Right lobe of liver (tissue), 6 donors: ENCODE measurements around the gene MKKS. TPM values are rescaled to one million over a fixed set of nuclear protein-coding genes. Genes with fewer than 3 reads are reported as not detected.

Experiments
- ATAC-seq, 4 donors: fragments of 200-7000 bp; cut with Tn5 transposase; one replicate each; pipeline ENCODE4 v1.9.1; 2020; ENCODE audit warnings: mild to moderate bottlenecking in 4 of 4, moderate library complexity in 4 of 4
- DNase-seq, 3 donors: peaks; one replicate each; pipeline ENCODE4 v3.0.0-alpha.2; 2020
- H3K27ac ChIP-seq, 3 donors: fragments of 200-600 bp; one replicate each; pipeline ENCODE4 v1.8.0; 2022
- H3K27me3 ChIP-seq, 2 donors: fragments of 200-600 bp; one replicate each; pipeline ENCODE4 v1.8.0; 2022
- H3K36me3 ChIP-seq, 4 donors: fragments of 200-600 bp; sonication (generic) in 1 of 4; one replicate each; pipeline versions ENCODE4 v1.5.1 to v1.8.0; 2017 to 2022; ENCODE audit warnings: control low read depth in 1 of 4
- H3K4me1 ChIP-seq, 4 donors: fragments of 200-600 bp; sonication (generic) in 1 of 4; one replicate each; pipeline versions ENCODE4 v1.5.1 to v1.8.0; 2017 to 2022; ENCODE audit warnings: control low read depth in 1 of 4
- H3K4me3 ChIP-seq, 3 donors: fragments of 200-600 bp; one replicate each; pipeline ENCODE4 v1.8.0; 2022
- H3K9me3 ChIP-seq, 4 donors: fragments of 200-600 bp; sonication (generic) in 1 of 4; one replicate each; pipeline versions ENCODE4 v1.5.1 to v1.8.0; 2017 to 2022; ENCODE audit warnings: control low read depth in 1 of 4
- POLR2A ChIP-seq: fragments of 450-650 bp; IDR thresholded peaks from one replicate; pipeline ENCODE4 v1.6.1; 2017; ENCODE audit warnings: antibody characterized with exemption, mild to moderate bottlenecking
- WGBS: methylation state at CpG from one replicate; pipeline ENCODE4 v1.1.6; 2018; ENCODE audit warnings: low coverage, low lambda C conversion rate; ENCODE audit not compliant: insufficient coverage; ENCODE audit errors: missing lambda C conversion rate; 5-methylcytosine and 5-hydroxymethylcytosine counted together
- intact Hi-C, 2 donors: fragments of 100-400 bp; cut with DNase I; formaldehyde crosslinking; loops; one replicate each; pipeline versions ENCODE4 v1.11.2 to v1.14.1; 2022
- total RNA-seq, 6 experiments: library from RNA; depleted of rRNA in 2 of 6; stranded (reverse); fragments of >200 nt in 2 of 6; fragmentation: NEBNext Ultra II Directional in 3 of 6; extraction: Animal tissue kit (Norgen Biotek cat#: 25700) in 3 of 6; gene quantifications; one replicate each; pipeline versions ENCODE4 v1.1.0 to v1.2.4, GENCODE V29; 2016 to 2023
- TF ChIP-seq, protein P1 (sequence below), 4 donors: fragments of 200-600 bp in 3 of 4; fragments of 450-650 bp in 1 of 4; IDR thresholded peaks; one replicate each; pipeline versions ENCODE4 v1.5.1 to v1.8.0; 2016 to 2022; ENCODE audit warnings: antibody characterized with exemption in 4 of 4, mild to moderate bottlenecking in 2 of 4
- donor health status: DM: no; HTN: yes; CAD: no.
- donor health status: DM: no; HTN: no; CAD: no.
- donor health status: DM: no; HTN: no; CAD: no.
- donor health status: DM: no; HTN: yes; CAD: no.
- donor health status: DM: no; HTN: yes; CAD: no.

MKKS gene
- total RNA-seq, 6 experiments from 2014 or later = 11.4 to 17.6 (median 12.1) TPM

DNA sequence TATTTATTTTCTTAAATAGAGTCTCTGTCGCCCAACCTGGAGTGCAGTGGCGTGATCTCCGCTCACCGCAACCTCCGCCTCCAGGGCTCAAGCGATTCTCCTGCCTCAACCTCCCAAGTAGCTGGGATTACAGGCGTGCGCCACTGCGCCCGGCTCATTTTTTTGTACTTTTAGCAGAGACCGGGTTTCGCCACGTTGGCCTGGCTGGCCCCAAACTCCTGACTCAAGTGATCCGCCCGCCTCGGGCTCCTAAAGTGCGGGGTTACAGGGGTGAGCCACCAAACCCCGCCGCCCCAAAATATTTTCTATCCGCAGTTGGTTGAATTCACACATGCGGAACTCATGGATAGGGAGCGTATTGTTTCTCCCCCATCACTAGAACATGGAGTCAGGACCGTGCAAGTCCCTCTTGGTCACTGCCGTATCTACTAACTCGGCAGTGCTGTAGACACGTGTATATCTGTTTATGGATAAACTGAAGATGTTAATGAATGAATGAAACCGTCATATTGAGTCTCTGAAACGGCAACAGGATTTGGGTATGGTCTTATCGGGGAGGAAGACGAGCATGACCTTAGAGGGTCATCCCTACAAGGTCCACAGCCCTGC lies 904 bp downstream of the MKKS start:
- no peak for ATAC-seq
- H3K36me3 ChIP-seq = no peaks in the 10 kb centered on the region
- H3K27ac ChIP-seq = peak overlapping the region in 2 of 3 donors; percentile 93 to 94
- WGBS = 44% methylated on average over 25 of the region's 30 CpGs
- peak overlapping the region; percentile 64 to 90 (median 84) for H3K4me3 ChIP-seq
- peak in 1 of 3 donors; percentile 20 for DNase-seq
- no peaks in the 10 kb centered on the region for H3K9me3 ChIP-seq
- no peaks in the 10 kb centered on the region for H3K27me3 ChIP-seq
- peaks cover 0 to 29% (median 8%) of the 10 kb centered on the region in 4 donors for H3K4me1 ChIP-seq
- intact Hi-C loops = no loop called here
- no peak for TF ChIP-seq POLR2A
- TF ChIP-seq, protein P1, sequence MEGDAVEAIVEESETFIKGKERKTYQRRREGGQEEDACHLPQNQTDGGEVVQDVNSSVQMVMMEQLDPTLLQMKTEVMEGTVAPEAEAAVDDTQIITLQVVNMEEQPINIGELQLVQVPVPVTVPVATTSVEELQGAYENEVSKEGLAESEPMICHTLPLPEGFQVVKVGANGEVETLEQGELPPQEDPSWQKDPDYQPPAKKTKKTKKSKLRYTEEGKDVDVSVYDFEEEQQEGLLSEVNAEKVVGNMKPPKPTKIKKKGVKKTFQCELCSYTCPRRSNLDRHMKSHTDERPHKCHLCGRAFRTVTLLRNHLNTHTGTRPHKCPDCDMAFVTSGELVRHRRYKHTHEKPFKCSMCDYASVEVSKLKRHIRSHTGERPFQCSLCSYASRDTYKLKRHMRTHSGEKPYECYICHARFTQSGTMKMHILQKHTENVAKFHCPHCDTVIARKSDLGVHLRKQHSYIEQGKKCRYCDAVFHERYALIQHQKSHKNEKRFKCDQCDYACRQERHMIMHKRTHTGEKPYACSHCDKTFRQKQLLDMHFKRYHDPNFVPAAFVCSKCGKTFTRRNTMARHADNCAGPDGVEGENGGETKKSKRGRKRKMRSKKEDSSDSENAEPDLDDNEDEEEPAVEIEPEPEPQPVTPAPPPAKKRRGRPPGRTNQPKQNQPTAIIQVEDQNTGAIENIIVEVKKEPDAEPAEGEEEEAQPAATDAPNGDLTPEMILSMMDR (IDR thresholded peaks at IDR 0.05) = no peak

DNA sequence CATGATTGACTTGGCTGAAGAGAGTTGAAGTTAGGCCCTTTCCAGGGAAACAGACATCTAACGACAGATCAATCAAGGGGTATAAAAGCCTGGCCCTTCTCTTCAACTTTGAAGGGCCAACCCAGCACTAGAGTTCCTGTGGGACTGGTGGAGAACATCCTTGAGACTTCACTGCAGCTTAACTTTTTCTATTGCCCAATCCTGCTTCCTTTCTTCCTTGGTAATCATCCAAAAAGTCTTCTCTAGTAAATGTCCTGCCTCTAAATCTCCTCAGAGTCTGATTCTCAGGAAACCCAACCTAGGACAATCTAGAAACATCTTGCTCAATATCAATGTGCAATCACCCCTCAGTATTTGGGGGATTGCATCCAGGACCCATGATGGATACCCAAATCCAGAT lies 1.9 kb downstream of the MKKS start:
- no peak for ATAC-seq
- Histone ChIP-seq H3K4me1 (peaks cover 0 to 34% (median 10%) of the 10 kb centered on the region in 4 donors), H3K27me3 (no peaks in the 10 kb centered on the region), H3K4me3 (no peak overlapping the region), H3K27ac (no peak overlapping the region), H3K36me3 (no peaks in the 10 kb centered on the region), H3K9me3 (no peaks in the 10 kb centered on the region)
- intact Hi-C loops = no loop called here
- TF ChIP-seq POLR2A = no peak
- TF ChIP-seq, protein P1 (IDR thresholded peaks at IDR 0.05) = no peak
- DNase-seq = no peak
- WGBS = 40% methylated on average over 1 of the region's 1 CpG

DNA sequence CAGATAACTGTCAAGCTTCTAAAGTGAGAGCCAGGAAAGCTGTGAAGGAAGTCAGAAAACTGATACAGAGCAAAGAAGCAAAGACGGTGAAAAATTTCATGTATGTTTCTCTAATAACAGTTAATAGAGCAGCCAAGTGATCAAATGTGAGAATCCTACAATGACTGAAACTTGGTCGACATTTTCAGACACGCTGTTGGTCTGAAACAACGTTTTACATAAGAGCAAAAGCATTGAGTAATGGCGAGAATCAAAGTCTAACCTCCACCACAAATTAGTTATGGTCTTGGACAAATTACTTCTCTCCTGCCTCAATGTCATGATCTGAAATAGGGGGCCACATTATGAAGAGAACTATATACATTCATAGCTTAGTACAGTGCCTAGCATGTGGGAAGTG lies 3.3 kb downstream of the MKKS start:
- 38% methylated on average over 4 of the region's 5 CpGs for WGBS
- TF ChIP-seq, protein P1 (IDR thresholded peaks at IDR 0.05) = no peak
- TF ChIP-seq POLR2A = no peak
- Histone ChIP-seq H3K36me3 (no peaks in the 10 kb centered on the region), H3K9me3 (no peaks in the 10 kb centered on the region), H3K27me3 (no peaks in the 10 kb centered on the region), H3K4me1 (peaks cover 0 to 29% (median 10%) of the 10 kb centered on the region in 4 donors), H3K4me3 (no peak overlapping the region), H3K27ac (no peak overlapping the region)
- intact Hi-C loops = no loop called here
- no peak for DNase-seq
- ATAC-seq = no peak

DNA sequence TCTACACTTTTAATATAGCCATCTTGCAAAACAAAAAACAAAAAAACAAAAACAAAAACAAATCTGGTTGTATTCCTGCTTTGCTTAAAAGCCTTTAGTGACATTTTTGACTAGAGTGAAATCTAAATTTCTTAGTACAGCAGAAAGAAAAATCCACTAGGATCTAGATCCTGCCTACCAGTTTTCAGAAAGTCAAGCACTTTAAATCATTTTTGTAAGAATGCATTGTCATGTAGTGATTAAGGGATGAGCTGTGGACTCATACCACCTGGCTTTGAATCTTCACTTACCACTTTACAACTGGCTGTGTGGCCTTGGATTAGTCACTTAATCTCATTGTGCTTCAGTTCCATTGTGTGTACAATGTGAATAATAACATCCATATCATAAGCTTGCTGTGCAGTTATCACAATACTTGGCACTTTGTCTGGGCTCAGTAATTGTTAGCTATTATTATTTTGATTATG lies 4.0 kb downstream of the MKKS start:
- no peak for ATAC-seq
- Histone ChIP-seq H3K27me3 (no peaks in the 10 kb centered on the region), H3K27ac (no peak overlapping the region), H3K4me1 (peaks cover 0 to 26% (median 10%) of the 10 kb centered on the region in 4 donors), H3K9me3 (no peaks in the 10 kb centered on the region), H3K36me3 (no peaks in the 10 kb centered on the region), H3K4me3 (no peak overlapping the region)
- intact Hi-C loops = no loop called here
- no peak for DNase-seq
- TF ChIP-seq, protein P1 (IDR thresholded peaks at IDR 0.05) = no peak
- TF ChIP-seq POLR2A = no peak
